Renal pelvis (tissue), 4 donors: ENCODE data around the gene LASP1. TPM values are rescaled to one million over a fixed set of nuclear protein-coding genes. Genes with fewer than 3 reads are reported as not detected.
"Not testable (repeated sequence)": the region's sequence is repeated elsewhere in the genome, so short reads cannot be mapped to it uniquely, and the experiment has no call there.

Experiments used
- DNase-seq: peaks from one replicate; pipeline ENCODE4 v3.0.0-alpha.2; 2013
- polyA plus RNA-seq, 3 donors: library from polyadenylated mRNA; unstranded; fragments of 120-200 nt; gene quantifications; one replicate each; pipeline ENCODE4 v1.2.1, GENCODE V29; 2013; ENCODE audit not compliant: insufficient read length in 3 of 3

LASP1 gene
- polyA plus RNA-seq, 3 donors: 155 to 161 (median 157) TPM

- DNase-seq: no peak
These were observed 33.5 kb downstream of the LASP1 start for GRCh38 chr17:38903404-38903803.

- DNase-seq: no peak
These were observed 35.0 kb downstream of the LASP1 start for GRCh38 chr17:38904892-38905291.

GRCh38 chr17:38905375-38905774, 35.5 kb downstream of the LASP1 start:
- DNase-seq: no peak

- no peak for DNase-seq
These were observed 36.8 kb downstream of the LASP1 start for GRCh38 chr17:38906460-38907228.

- no peak for DNase-seq
These were observed 38.2 kb downstream of the LASP1 start for GRCh38 chr17:38907930-38908675.

GRCh38 chr17:38908676-38909181, 38.9 kb downstream of the LASP1 start:
- DNase-seq: no peak

GRCh38 chr17:38910325-38910724, 40.5 kb downstream of the LASP1 start:
- no peak for DNase-seq

- no peak for DNase-seq
These were observed 41.3 kb downstream of the LASP1 start for GRCh38 chr17:38911081-38911730.

GRCh38 chr17:38911731-38912081, 41.8 kb downstream of the LASP1 start:
- DNase-seq: not testable (repeated sequence)

GRCh38 chr17:38912221-38912813, 42.5 kb downstream of the LASP1 start:
- DNase-seq: no peak

GRCh38 chr17:38914741-38915638, 45.1 kb downstream of the LASP1 start:
- DNase-seq: peak; percentile 34

- no peak for DNase-seq
These were observed 45.8 kb downstream of the LASP1 start for GRCh38 chr17:38915639-38915995.

- no peak for DNase-seq
These were observed 46.9 kb downstream of the LASP1 start for GRCh38 chr17:38916771-38917170.

- DNase-seq: no peak
These were observed 47.4 kb downstream of the LASP1 start for GRCh38 chr17:38917259-38917658.

GRCh38 chr17:38918129-38918913, 48.5 kb downstream of the LASP1 start:
- no peak for DNase-seq

- no peak for DNase-seq
These were observed 49.1 kb downstream of the LASP1 start for GRCh38 chr17:38918916-38919315.

GRCh38 chr17:38919316-38920078, 49.6 kb downstream of the LASP1 start:
- DNase-seq: no peak

GRCh38 chr17:38920374-38921291, 50.8 kb downstream of the LASP1 start:
- DNase-seq: no peak
